Measurements from ENCODE around the gene ABI3BP.

ABI3BP gene

DNA sequence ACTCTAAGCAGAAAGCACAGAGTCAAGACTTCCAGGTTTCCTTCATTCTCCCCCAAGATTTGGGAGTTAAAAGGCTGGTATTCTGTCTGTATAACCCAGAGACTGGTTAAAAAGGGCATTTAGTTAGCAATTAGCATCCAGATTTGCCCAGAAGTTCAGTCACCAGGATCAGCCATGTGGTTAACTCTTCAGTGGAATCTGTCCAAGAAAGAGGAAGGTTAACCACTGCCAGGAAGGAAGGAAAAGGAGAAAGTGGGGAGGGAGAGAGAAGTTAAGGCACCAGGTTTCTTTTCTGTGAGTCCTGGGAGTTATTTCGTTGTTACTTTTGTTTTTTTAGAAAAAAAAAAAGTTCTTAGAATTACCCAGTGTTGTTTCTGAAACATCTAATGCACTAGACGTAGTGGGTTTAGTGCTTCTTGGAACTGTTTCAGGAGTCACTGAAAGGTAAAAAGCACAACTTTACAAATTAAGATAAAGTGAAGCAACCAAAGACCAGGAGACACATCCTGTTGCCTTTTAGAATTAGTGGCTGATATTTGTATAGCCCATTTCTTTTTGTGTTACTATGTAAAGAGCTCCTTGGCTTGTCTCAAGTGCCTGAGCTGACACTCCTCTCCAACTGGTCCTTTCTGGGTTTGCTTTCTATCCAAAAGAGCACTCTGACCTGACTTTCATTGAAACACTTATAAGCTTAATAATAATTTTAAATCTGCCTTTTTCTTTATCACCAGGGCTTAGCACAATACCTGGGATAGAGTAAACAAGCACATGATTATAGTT, 128.6 kb downstream of the ABI3BP start:
- peak; percentile 26 for DNase-seq (ENCODE audit: low read depth)
- H3K4me3 ChIP-seq (ENCODE audit: control insufficient read depth, low read depth, low read length), result no peak overlapping the region
- TF ChIP-seq CTCF (conservative IDR thresholded peaks at IDR 0.05; ENCODE audit: control insufficient read depth, insufficient read depth, low read depth, low read length), result no peak

- TF ChIP-seq CTCF (conservative IDR thresholded peaks at IDR 0.05; ENCODE audit: control insufficient read depth, insufficient read depth, low read depth, low read length), result no peak
- no peak for DNase-seq (ENCODE audit: low read depth)
- no peak overlapping the region for H3K4me3 ChIP-seq (ENCODE audit: control insufficient read depth, low read depth, low read length)
Measured at GRCh38 chr3:100857863-100858262, 135.4 kb downstream of the ABI3BP start.

- peak; percentile 23 for DNase-seq (ENCODE audit: low read depth)
- TF ChIP-seq CTCF (conservative IDR thresholded peaks at IDR 0.05; ENCODE audit: control insufficient read depth, insufficient read depth, low read depth, low read length), result no peak
Measured at GRCh38 chr3:100856821-100857220, 136.4 kb downstream of the ABI3BP start.

GRCh38 chr3:100852840-100853239, 140.4 kb downstream of the ABI3BP start:
- no peak overlapping the region for H3K4me3 ChIP-seq (ENCODE audit: control insufficient read depth, low read depth, low read length)
- no peak for DNase-seq (ENCODE audit: low read depth)
- TF ChIP-seq CTCF (conservative IDR thresholded peaks at IDR 0.05; ENCODE audit: control insufficient read depth, insufficient read depth, low read depth, low read length), result no peak

More at GRCh38 chr3:100856821-100857220, 136.4 kb downstream of the ABI3BP start:
- no peak overlapping the region for H3K4me3 ChIP-seq (ENCODE audit: control insufficient read depth, low read depth, low read length)

- no peak overlapping the region for H3K4me3 ChIP-seq (ENCODE audit: control insufficient read depth, low read depth, low read length)
- TF ChIP-seq CTCF (conservative IDR thresholded peaks at IDR 0.05; ENCODE audit: control insufficient read depth, insufficient read depth, low read depth, low read length), result no peak
- no peak for DNase-seq (ENCODE audit: low read depth)
Measured at GRCh38 chr3:100850701-100851100, 142.5 kb downstream of the ABI3BP start.

DNA sequence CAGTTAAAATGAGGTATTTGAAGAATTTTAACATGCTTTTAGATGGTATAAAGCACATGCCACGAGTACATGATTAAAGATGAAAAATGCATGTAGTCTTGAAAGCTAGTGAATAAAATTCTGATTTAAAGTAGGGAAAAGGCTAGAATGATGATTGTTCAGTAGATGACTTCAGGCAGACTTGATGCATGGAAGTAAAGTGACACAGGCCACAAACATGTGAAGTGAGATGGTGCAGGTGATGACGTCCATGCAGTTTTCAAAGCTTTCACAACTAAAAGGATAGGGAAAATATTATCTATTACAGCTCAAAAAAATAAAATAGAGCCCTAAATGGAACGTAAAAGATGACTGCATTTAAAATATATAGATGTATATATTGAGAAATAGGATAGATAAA, 143.1 kb downstream of the ABI3BP start:
- no peak for DNase-seq (ENCODE audit: low read depth)
- H3K4me3 ChIP-seq (ENCODE audit: control insufficient read depth, low read depth, low read length), result no peak overlapping the region
- no peak for TF ChIP-seq CTCF (conservative IDR thresholded peaks at IDR 0.05; ENCODE audit: control insufficient read depth, insufficient read depth, low read depth, low read length)
